ENCODE data around the gene CHODL.

DNA sequence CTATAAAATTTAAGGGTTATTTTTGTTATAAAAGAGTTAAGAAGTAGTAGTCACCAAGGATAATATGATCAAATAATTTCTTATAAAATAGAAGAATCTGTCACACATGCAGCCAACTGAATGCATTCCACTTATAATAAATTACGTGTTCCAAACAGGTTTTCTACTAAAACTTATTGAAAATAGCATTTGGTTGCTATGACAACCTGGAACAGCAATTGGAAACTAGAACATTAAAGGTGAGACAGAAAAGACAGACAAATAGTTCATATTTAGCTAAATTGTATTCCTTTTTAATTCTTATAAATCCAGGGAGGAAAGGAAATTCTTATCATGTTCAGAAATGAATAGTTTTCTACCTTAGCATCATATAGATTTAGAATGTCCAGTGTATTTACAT is 9.1 kb upstream of the CHODL start:
- TF ChIP-seq POLR2AphosphoS5 (IDR thresholded peaks at IDR 0.05) (no peak), CTCF (IDR thresholded peaks at IDR 0.05) (no peak)

Measured in transverse colon (tissue), 4 donors.